ENCODE results near the gene MTOR.

MTOR gene

DNA sequence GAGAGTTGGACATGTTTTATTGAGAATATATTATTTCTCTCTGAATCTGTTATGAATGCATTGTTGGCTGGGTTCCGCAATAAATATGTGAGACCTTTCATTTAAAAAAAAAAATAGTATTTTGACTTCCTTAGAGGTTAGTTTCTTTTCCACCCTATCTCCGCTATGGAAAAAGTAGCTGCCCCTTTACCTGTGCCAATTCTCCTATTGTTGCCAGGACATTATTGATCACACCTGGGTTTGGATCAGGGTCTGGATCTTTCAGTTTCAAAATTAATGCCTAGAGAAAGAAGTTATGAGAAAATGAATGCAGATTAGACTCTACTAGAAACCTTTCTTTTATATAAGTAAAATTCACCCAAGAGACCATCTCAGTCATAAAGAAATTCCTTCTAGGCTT lies 29.1 kb downstream of the MTOR start:
- Histone ChIP-seq H3K4me3 (no peak overlapping the region), H3K27ac (no peak overlapping the region)

DNA sequence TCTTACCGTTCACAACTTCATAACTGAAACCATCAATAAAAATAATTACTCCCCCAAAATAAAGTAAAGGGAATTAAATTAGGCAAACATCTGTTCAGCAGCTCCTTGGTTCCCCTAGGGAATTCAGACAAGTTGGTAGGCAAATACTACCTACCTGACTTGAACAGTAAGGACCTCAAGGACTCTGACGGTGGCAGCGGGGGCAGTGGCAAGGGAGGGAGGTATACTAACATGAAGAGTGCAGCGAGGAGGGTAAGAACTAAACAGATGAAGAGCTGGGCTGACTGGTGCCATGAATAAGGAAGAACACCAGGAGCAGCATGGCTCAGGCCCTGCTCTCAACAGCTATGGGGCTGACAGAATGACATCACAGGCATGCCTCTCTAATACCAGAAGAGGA lies 33.1 kb downstream of the MTOR start:
- Histone ChIP-seq H3K4me3 (no peak overlapping the region), H3K27ac (no peak overlapping the region)

- no peak overlapping the region for H3K27ac ChIP-seq
Observed at GRCh38 chr1:11227106-11228077, 35.0 kb downstream of the MTOR start.

DNA sequence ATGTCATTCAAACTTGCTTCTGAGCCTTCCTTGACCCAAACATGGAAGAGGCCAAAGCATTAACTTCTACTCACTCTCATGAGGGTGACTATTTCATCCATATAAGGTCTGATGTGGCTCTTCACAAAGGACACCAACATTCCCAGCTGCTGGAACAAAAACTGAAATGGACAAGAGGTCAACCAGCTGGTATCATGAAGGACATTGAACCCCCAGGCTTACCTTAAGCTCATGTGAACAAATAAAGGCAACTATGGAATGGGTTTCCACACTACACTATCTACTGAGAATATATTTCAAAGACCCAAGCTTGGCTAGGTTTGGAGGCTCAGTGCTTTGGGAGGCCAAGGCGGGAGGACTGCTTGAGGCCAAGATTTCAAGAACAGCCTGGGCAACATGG lies 46.3 kb downstream of the MTOR start:
- no peak overlapping the region for H3K27ac ChIP-seq
- H3K4me3 ChIP-seq: no peak overlapping the region

More at GRCh38 chr1:11227106-11228077, 35.0 kb downstream of the MTOR start:
- H3K4me3 ChIP-seq: no peak overlapping the region

DNA sequence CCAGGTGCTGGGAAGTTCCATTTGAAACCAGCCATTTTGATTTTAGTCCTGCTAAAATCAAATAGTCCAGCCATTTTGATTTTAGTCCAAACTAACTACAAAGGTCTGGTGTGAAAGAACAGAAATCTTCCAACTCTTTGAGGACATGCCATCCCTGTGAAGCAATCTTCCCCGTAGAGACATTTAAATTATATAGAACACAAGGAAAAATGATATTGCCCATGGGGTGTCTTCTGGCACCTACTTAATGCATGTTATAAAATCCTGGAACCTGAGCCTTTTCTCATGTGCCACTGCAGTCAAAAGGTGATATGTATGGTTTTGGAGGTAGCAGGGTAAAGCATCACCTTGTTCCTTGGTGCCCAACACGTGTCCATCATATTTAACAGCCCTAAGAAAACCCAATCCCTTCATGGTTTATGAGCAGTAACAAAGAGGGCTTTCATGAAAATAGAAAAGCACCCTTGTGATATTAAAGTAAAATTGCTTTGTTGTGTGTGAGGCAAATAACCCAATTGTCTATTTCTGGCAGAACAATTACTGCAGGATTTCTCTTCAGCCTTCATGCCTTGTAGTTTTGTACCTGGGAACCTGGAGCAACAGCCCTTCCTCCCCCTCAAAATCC lies 46.9 kb downstream of the MTOR start:
- Histone ChIP-seq H3K4me3 (no peak overlapping the region), H3K27ac (no peak overlapping the region)

DNA sequence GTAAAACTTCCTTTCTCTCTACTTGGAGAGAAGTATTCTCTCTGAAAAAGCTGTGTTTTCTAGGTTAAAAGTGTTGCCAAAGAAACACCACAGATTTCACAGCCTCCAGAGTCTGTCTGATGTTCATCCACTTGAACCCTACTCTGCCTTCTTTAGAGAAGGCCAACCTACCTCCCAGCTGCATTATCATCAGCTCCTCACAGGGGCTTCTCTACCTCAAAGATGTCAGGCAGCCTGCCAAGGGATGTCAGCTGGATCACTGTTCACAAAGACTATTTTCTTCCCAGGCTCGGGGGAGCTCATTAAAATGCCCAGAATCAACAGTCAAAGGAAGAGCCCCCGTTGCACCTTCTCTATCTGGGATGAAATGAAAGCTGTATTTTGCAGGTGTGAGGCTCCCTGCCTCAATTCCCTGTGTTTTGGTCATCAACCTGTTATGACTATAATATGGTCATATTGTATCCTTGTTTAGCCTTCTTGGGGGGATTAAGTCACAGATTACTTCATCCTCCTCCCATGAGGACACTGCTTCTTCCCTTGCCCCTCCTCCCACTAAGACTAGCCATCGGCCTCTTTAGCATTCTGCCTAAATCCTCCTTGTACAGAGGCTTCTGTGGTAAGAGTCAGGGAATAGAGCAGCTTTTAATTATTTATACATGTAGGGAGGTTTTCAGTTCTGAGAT lies 47.5 kb downstream of the MTOR start:
- Histone ChIP-seq H3K4me3 (no peak overlapping the region), H3K27ac (no peak overlapping the region)

DNA sequence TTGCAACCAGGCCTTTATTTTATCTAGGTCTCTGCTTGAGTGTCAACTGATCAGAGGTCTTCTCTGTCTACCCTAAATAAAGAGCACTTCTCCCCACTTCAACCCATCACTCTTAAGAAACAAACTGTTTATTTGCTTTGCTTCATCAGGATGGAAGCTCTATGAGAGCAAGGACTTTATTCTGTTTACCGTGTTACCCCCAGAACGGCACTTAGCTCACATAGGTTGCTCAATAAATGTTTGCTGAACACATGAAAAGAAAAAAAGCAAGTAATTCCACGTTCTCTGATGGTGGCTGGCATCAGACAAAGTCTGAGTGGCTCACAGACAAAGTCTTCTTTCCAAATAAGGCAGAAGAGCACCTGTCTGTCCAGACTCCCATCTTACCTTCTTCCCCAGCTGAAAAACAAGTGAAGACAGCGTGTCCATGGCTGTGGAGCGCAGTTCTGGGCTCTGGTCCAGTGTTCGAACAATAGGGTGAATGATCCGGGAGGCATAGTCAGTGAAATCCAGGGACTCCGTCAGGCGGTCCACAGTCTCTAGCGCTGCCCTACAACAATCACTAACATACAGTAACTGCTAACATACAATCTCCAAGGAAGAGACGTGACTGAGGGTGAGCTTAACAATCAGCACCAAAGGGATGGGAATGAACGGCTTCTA lies 50.3 kb downstream of the MTOR start:
- no peak overlapping the region for H3K27ac ChIP-seq

GRCh38 chr1:11211461-11211860 lies 50.9 kb downstream of the MTOR start:
- Histone ChIP-seq H3K27ac (no peak overlapping the region), H3K4me3 (no peak overlapping the region)

More for the DNA sequence above, 50.3 kb downstream of the MTOR start:
- no peak overlapping the region for H3K4me3 ChIP-seq

DNA sequence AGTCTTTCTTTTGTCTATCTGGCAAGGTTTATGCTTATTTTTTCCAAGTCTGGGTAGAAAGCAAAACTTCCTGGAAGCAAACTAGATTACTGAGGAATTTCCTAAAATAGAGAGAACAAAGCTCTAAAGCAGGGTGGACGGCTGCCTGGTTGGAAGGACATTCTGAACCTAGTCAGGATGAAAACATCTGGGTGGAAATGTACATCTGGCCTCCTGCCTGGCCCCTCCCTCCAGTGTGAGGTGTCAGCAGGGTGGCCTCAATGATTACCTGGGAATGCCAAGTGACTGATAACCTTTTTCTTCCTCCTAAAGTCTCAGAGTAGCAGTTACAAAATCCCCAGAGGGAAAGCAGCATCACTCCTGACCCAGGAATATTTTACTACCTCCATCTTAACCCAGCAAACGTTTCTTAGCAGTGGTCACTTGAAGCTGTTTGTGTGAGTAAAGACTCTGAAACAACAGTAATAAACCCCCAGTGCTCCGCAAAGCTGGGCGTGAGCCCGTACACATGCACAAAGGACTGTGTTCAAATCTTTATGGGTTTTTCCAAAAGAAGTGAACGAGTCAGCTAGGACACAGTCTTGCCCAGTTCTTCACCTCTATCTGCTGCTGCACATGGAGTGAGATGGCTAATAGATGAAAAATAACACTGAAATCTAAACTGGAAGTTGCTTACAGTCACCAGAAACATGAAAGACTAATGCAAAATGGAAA lies 54.3 kb downstream of the MTOR start:
- H3K27ac ChIP-seq: no peak overlapping the region
- no peak overlapping the region for H3K4me3 ChIP-seq

DNA sequence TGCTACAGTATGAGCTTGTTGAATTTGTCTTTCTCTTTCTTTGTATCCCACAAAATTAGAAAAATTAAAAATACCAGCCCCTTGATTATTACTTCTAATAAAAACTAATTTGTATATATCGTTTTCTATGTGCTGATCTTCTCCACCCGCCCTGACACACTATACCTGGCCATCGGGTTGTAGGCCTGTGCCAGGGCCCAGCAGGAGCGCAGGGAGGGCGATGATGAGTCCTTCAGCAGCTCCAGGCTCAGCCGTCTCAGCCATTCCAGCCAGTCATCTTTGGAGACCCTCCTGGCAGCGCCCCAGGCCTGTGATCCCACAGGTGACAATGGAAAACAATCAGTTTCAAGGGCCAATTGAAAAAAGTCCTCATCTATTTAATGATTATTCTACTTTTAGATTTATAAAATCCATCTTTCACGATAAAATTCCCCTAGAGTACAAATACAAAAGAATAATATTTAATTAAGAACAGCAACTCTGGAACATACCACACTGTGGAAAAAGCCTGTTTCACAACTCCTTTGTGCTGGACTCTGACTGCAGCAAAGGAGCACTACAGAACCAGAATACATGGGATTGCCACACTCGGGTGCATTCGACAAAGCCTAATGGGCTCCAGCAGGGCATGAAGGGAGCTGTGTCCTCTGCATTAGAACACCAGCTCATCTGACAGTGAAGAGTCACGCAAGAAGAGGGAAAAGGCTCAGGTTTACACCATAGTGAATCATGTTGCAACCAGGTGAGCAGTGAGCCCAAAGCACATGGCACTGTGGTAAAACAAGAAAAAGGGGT lies 57.8 kb downstream of the MTOR start:
- Histone ChIP-seq H3K4me3 (no peak overlapping the region), H3K27ac (no peak overlapping the region)

DNA sequence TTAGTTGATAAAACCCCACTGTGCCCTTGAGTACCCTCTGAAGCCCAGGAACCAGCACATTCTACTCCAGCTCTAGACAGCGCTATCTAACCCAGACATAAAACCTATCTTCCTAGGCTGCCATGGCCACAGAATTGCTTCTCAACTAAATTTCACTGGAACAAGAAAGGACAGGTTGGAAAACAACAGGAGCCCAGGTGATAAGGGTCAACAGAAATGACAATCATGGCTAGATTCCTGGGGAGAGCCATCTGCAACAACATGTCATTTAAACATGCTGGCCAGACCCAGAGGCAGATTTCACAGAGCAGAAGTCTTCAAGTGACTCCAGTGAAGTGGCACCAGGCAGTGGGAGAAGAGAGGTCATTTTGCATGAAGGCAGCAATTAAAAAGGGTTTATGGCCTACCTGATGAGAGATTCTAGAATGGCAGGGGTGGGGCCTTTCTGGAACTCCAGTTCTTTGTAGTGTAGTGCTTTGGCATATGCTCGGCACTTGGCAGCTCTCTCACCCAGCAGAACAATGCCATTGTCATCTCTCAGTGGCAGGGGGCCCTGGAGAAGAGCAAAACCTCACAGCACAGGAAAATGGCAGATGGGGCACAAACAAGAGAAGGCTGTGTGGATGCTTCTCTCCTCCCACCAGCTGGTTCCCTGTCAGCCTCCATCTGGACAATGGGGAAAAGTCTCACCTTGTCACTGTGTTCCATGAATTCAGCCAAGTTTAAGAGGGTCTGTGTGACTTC lies 63.3 kb downstream of the MTOR start:
- Histone ChIP-seq H3K27ac (no peak overlapping the region), H3K4me3 (no peak overlapping the region)

DNA sequence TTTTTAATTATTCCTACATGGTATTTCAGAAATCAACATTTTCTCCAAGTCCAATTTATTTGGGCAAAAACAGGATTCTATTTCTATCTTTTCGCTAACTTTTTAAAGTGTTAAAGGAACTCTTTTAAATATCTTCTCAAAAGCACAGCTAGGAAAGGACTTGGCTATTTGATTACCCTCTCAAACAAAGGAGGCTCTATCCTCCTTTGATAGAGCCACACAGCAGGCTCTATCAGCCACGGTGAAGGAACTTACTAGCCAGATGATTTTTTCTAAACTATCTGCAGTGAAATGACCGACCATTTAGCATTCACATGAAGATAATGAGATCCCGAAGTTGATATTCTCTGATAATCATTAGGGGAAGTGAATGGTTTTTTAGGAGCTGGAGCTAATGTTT lies 64.1 kb downstream of the MTOR start:
- Histone ChIP-seq H3K4me3 (no peak overlapping the region), H3K27ac (no peak overlapping the region)

DNA sequence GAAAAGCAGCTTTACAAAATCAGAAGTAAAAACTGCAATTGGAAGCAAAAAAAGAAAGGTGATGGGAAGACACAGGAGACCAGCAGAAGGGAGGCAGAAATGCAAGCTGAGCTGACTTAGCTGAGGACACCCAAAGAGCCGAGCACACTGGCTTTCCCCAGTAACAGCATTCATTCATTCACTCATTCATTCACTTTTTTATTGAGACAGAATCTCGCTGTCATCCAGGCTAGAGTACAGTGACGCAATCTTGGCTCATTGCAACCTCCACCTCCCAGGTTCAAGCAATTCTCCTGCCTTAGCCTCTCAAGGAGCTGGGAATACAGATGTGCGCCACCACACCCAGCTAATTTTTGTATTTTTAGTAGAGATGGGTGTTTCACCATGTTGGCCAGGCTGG lies 65.0 kb downstream of the MTOR start:
- no peak overlapping the region for H3K4me3 ChIP-seq
- no peak overlapping the region for H3K27ac ChIP-seq

DNA sequence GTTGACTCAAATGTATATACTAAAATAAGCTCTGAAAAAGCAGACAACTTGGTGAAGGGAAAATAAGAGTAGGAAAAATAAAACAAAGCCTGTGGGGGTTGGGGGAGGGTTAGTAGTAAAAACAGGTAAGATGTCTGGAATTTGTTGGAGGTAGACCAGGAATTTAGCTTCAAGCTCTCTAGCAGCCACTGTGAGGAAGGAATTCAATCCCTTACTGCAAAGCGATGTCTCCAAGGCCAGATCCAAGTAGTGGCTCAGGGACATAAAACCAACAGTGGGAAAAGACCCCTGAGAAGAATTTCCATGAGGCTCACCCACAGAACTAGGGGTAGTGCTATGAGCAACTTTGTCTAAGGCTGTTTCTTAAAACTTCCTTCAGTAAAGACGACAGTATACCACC lies 65.4 kb downstream of the MTOR start:
- no peak overlapping the region for H3K4me3 ChIP-seq

DNA sequence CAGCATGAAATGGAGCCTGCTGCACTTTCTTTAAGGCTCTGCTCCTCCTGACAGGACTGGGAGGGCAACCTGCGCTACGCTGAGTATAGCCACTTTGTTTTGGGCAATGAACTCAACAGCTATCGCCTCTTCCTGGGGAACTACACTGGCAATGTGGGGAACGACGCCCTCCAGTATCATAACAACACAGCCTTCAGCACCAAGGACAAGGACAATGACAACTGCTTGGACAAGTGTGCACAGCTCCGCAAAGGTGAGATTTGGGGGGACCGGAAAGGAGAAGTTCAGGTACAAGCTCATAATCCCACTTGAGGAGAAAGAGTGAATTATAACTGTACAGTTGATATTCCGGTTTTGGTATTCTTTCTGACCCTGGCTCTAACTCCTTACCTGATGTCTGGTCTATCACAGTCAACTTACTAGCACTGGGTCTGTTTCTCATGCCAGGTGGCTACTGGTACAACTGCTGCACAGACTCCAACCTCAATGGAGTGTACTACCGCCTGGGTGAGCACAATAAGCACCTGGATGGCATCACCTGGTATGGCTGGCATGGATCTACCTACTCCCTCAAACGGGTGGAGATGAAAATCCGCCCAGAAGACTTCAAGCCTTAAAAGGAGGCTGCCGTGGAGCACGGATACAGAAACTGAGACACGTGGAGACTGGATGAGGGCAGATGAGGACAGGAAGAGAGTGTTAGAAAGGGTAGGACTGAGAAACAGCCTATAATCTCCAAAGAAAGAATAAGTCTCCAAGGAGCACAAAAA lies 67.8 kb downstream of the MTOR start:
- Histone ChIP-seq H3K27ac (no peak overlapping the region), H3K4me3 (no peak overlapping the region)

More for the DNA sequence above, 65.4 kb downstream of the MTOR start:
- no peak overlapping the region for H3K27ac ChIP-seq

DNA sequence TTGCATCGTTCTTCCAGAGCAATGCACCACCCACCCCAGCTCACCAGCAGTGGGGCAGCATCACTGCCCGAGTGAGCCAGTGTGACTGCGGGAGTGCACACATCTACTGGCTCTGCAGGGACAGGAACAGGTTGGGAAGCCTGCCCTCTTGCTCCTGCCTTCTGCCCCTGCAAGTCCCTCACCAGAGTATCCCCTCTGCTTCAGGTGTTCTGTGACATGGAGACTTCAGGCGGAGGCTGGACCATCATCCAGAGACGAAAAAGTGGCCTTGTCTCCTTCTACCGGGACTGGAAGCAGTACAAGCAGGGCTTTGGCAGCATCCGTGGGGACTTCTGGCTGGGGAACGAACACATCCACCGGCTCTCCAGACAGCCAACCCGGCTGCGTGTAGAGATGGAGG lies 69.0 kb downstream of the MTOR start:
- Histone ChIP-seq H3K4me3 (no peak overlapping the region), H3K27ac (no peak overlapping the region)

DNA sequence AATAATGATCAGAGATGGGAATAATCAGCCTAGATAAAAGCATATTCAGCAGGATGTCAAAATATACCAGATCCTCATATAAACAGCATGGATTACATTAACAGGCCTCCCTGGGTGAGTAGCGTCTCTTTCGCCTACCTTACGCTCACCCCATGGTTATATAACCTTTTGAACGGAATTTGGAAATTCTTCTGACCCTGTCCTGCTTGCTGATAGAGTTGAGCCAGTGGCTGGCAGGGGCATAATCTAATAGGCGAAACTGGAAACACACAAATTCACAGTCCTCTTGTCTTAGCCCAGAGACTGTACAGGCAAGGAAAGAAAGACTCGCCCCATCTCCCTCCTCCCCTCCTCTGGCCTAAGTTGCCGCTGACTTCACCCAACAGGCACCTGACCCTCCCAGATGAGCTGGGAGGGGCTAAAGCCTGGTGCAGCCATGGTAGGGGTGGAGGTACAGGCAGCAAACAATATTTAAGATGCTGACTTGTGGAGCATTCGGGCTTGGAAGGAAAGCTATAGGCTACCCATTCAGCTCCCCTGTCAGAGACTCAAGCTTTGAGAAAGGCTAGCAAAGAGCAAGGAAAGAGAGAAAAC lies 73.4 kb downstream of the MTOR start, which contains the start of gene ANGPTL7:
ANGPTL7 (plus strand) TSS at position 498 of the 594 bp plus-strand sequence. CDS start 225 bp downstream, outside the sequence.
- H3K4me3 ChIP-seq: no peak within 1 kb of the TSS
- peak within 1 kb of the TSS in 4 of 21 experiments; percentile 2 to 67 (median 20) for H3K27ac ChIP-seq

Measured in skin epidermis (tissue), 12 donors.